Subcutaneous adipose tissue (tissue), 4 donors: ENCODE measurements around the gene UNC79. TPM values are rescaled to one million over a fixed set of nuclear protein-coding genes. Genes with fewer than 3 reads are reported as not detected.

Source experiments
- total RNA-seq, 4 donors: library from RNA; depleted of rRNA; stranded (reverse); fragments of >200 nt; gene quantifications; one replicate each; pipeline ENCODE4 v1.1.0, GENCODE V29; 2016
- TF ChIP-seq, protein P1 (sequence below): fragments of 450-650 bp; IDR thresholded peaks from one replicate; pipeline ENCODE4 v1.5.1; 2016; ENCODE audit warnings: low read depth, mild to moderate bottlenecking, control low read depth, antibody characterized with exemption, moderate library complexity

UNC79 gene
- total RNA-seq, 4 donors from 2014 or later, result 0.16 to 0.75 (median 0.28) TPM

DNA sequence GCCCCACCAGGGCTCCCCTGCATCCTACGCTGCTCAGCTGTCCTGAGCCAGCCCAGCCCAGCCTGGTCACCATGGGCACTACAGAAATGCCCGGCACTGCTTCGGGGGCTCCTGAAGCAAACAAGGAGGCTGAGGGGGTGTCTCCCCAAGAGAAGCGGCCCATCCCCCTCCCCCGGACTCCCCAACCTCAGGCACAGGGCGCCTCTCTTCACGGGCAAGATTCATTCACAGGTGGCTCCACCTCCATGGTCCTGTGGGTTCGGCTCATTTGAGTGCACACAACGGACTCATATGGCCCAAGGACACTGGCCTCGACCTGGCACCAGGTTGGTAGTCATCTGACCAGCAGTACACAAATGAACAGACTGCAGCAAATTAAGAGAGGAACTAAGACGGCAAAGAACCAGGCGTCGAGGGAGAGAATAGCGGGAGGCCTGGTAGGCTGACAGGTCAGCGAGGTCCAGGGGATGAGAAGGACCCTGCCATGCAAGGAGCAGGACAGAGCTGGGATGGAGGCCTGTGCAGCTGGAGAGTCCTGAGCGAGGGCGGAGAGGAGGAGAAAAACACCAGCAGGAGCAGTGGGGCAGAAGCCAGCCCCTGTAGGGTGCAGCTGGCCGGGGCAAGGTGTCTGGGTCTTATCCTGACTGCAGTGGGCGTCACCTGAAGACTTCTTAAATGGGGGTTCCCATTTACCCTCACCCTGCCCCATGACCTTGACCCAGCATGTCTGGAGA lies 297.3 kb downstream of the UNC79 start:
- TF ChIP-seq, protein P1, sequence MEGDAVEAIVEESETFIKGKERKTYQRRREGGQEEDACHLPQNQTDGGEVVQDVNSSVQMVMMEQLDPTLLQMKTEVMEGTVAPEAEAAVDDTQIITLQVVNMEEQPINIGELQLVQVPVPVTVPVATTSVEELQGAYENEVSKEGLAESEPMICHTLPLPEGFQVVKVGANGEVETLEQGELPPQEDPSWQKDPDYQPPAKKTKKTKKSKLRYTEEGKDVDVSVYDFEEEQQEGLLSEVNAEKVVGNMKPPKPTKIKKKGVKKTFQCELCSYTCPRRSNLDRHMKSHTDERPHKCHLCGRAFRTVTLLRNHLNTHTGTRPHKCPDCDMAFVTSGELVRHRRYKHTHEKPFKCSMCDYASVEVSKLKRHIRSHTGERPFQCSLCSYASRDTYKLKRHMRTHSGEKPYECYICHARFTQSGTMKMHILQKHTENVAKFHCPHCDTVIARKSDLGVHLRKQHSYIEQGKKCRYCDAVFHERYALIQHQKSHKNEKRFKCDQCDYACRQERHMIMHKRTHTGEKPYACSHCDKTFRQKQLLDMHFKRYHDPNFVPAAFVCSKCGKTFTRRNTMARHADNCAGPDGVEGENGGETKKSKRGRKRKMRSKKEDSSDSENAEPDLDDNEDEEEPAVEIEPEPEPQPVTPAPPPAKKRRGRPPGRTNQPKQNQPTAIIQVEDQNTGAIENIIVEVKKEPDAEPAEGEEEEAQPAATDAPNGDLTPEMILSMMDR, result no peak

DNA sequence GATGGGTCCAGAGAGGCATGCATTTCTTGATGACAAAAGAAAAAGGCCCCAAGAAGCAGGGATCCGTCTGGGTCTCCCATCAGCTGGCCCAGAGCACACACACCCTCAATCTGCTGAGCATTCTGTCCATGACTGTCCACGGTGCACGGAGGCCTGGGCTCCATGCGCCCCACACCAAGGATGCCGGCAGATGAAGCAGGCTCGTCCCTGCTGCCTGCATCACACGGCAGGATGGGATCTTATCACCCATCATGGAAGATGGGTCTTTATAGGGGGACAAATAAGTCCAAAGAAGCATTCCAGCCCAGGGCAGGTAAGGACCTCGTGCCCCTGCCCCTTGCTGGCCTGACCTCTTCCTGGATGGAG lies 297.9 kb downstream of the UNC79 start:
- TF ChIP-seq, protein P1, result no peak

GRCh38 chr14:93729993-93730392 lies 299.3 kb downstream of the UNC79 start:
- TF ChIP-seq, protein P1, result no peak

DNA sequence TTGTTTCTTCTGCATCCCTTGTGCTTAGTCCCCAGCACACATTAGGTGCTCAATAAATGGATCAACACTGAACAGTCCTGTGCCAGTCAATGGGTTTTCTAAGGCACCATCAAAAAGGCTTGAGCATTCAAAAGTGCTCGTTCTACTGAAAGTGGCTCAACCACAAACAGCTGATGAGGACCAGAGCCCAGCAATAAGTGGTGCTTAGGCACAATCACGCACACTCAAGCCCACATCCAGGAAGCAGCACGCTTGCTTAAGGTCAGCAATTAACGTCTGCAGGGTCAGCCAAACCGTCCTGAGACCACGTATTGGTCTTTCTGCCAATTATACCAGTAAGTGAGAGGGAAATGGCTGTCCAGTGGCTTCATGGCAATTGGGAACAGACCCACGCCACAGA lies 301.0 kb downstream of the UNC79 start:
- TF ChIP-seq, protein P1, result no peak

DNA sequence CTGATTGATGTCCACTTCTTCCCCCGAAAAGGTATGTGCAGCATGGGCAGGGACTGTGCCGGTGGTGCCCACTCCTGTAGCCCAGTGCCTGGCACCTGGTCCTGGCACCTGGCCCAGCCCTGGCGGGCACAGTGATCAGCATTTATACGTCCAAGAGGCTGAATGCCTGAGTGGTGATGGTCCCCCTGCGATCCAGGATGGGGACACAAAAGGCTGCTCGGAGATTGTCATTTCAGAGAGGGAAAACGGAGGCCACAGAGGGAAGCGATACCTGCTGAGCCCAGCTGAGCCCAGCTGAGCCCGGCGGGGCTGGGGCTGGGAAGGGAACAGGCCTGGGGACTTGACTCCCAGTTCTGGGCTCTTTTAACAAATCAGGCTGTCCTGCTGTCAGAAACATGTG lies 301.8 kb downstream of the UNC79 start:
- TF ChIP-seq, protein P1, result no peak

GRCh38 chr14:93733231-93733630 lies 302.5 kb downstream of the UNC79 start:
- TF ChIP-seq, protein P1, result no peak

DNA sequence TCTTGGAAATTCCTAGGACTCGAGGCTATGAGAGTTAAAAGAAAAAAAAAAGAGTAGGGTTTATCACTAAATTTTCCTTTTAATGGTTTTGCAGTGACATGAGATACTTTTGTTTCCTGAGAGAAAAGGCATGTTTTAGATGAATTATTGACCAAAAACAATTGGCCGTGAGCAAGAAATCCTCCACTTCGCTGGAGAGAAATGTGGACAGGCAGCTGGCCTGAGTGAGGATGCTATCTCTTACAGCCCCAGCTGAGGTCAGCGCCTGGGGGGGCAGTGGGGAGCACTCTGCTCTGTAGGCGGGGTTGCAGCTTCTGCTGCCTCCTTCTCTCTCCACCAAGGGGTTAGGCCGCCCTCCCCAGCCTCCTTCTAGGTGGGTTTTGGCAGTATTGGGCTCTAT lies 302.9 kb downstream of the UNC79 start:
- TF ChIP-seq, protein P1, result no peak
